ENCODE measurements around the gene RGS2. TPM values are rescaled to one million over a fixed set of nuclear protein-coding genes. Genes with fewer than 3 reads are reported as not detected.
A peak's percentile ranks its signal among the peaks of the same experiment; 100 is the strongest.

Gene RGS2
- total and polyA plus RNA-seq, 2 experiments from 2014 or later = 196 to 283 TPM

GRCh38 chr1:192803501-192803900 is 5.3 kb upstream of the RGS2 start:
- Histone ChIP-seq H3K36me3 (replicated peaks; ENCODE audit: insufficient read depth, low read depth) (no peaks in the 10 kb centered on the region), H3K79me2 (no peaks in the 10 kb centered on the region), H3K27me3 (no peaks in the 10 kb centered on the region), H2AFZ (no peak overlapping the region), H3K4me2 (no peak overlapping the region), H4K20me1 (ENCODE audit: insufficient read depth, poor library complexity, severe bottlenecking) (no peaks in the 10 kb centered on the region), H3K27ac (no peak overlapping the region), H3K9me2 (replicated peaks; ENCODE audit: insufficient read depth) (no peaks in the 10 kb centered on the region), H3K4me3 (no peak overlapping the region), H3K4me1 (ENCODE audit: insufficient read depth) (no peaks in the 10 kb centered on the region), H3K9me3 (ENCODE audit: low read depth) (no peaks in the 10 kb centered on the region)
- DNase-seq (ENCODE audit: low spot score) = no peak
- TF ChIP-seq, protein P1, sequence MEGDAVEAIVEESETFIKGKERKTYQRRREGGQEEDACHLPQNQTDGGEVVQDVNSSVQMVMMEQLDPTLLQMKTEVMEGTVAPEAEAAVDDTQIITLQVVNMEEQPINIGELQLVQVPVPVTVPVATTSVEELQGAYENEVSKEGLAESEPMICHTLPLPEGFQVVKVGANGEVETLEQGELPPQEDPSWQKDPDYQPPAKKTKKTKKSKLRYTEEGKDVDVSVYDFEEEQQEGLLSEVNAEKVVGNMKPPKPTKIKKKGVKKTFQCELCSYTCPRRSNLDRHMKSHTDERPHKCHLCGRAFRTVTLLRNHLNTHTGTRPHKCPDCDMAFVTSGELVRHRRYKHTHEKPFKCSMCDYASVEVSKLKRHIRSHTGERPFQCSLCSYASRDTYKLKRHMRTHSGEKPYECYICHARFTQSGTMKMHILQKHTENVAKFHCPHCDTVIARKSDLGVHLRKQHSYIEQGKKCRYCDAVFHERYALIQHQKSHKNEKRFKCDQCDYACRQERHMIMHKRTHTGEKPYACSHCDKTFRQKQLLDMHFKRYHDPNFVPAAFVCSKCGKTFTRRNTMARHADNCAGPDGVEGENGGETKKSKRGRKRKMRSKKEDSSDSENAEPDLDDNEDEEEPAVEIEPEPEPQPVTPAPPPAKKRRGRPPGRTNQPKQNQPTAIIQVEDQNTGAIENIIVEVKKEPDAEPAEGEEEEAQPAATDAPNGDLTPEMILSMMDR (IDR thresholded peaks at IDR 0.05; ENCODE audit: poor library complexity) = no peak
- TF ChIP-seq EZH2 (IDR thresholded peaks at IDR 0.05; ENCODE audit: borderline replicate concordance) (no peak), EZH2phosphoT487 (IDR thresholded peaks at IDR 0.05; ENCODE audit: low read depth, severe bottlenecking, unreplicated experiment) (no peak)

DNA sequence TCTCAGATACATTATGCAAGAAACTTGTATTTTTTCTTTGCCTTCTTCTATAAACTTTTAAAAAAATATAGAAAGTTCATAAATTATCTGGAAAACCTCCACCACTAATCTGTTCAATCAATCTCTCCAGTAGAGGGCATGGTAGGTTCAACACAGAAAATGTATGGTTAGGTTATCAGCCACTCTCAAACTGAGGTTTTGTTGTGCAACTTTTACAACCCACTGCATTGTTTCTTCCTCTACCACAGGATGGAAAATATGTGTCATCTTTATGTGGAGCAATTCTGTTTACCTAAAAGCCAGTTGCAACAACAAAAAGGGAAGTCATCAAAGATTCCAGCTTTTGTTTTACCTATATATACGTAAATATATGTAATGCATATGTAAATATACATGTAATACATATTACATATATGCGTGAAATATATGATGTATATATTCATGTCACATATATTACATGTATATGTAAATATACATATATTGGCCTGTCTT is 3.0 kb upstream of the RGS2 start:
- Histone ChIP-seq H3K4me3 (no peak overlapping the region), H3K27me3 (no peaks in the 10 kb centered on the region), H3K9me3 (ENCODE audit: low read depth) (no peaks in the 10 kb centered on the region), H3K9me2 (replicated peaks; ENCODE audit: insufficient read depth) (no peaks in the 10 kb centered on the region), H3K79me2 (peaks cover 16% of the 10 kb centered on the region), H3K36me3 (replicated peaks; ENCODE audit: insufficient read depth, low read depth) (peaks cover under 1% of the 10 kb centered on the region), H4K20me1 (ENCODE audit: insufficient read depth, poor library complexity, severe bottlenecking) (peaks cover 14% of the 10 kb centered on the region), H3K4me2 (no peak overlapping the region), H3K4me1 (ENCODE audit: insufficient read depth) (peaks cover 3% of the 10 kb centered on the region), H3K27ac (no peak overlapping the region), H2AFZ (no peak overlapping the region)
- DNase-seq (ENCODE audit: low spot score) = peak; percentile 85
- TF ChIP-seq, protein P1 (IDR thresholded peaks at IDR 0.05; ENCODE audit: poor library complexity) = peak; percentile 80
- TF ChIP-seq EZH2 (IDR thresholded peaks at IDR 0.05; ENCODE audit: borderline replicate concordance) = no peak
- 95% methylated on average over 2 of the region's 2 CpGs for WGBS (ENCODE audit: low lambda C conversion rate, missing lambda C conversion rate)

DNA sequence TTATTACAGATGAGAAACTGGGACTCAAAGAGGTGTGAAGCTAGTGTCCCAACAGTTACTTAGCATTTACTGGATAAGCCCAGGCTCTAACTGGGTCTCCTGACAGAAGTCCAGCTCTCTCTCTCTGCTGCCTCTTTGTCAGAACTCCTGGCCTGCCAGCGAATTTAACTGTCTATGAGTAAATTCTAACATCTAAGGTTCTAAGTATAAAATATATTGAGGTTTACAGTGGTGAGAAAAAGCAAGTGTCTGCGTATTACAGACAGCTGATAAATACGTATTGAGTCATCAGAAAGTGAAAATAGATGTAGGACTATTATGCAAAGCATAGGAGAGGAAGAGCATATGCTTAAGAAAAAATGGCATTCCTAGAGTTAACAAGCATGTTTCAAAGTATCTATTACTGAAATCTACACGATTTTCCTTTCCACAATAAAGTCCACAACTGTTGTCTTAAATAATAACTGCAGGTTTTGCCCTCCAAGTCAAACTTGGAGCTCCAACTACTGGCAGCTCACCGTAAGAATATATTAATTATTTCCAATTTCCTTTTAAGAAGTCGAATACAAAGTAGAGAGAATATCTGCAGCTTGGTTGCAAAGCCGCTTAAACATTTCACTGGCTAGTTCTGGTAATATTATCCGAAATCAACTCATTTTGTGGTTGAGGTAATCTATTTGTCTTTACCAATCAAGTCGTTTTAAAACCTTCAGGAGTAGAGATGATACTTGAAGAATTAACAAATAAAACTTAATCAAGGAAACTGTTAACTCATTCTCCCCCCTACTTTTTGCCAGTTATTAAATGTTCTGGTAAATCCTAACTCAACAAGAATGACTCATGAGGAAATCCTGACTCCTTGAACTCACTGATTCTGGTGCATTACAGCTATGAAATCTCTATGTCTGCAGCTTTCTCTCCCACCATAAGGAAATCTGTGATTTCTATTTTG is 1.4 kb upstream of the RGS2 start:
- DNase-seq (ENCODE audit: low spot score) = peak; percentile 39
- peak overlapping the region; percentile 31 for H3K4me3 ChIP-seq

More for the DNA sequence above, 1.4 kb upstream of the RGS2 start:
- TF ChIP-seq, protein P1 (IDR thresholded peaks at IDR 0.05; ENCODE audit: poor library complexity) = peak; percentile 44
- TF ChIP-seq EZH2 (IDR thresholded peaks at IDR 0.05; ENCODE audit: borderline replicate concordance) = no peak
- no peak for TF ChIP-seq EZH2phosphoT487 (IDR thresholded peaks at IDR 0.05; ENCODE audit: low read depth, severe bottlenecking, unreplicated experiment)
- H3K36me3 ChIP-seq (replicated peaks; ENCODE audit: insufficient read depth, low read depth) = peaks cover 10% of the 10 kb centered on the region
- peaks cover 15% of the 10 kb centered on the region for H3K4me1 ChIP-seq (ENCODE audit: insufficient read depth)
- peak overlapping the region; percentile 90 for H3K27ac ChIP-seq
- H3K9me2 ChIP-seq (replicated peaks; ENCODE audit: insufficient read depth) = no peaks in the 10 kb centered on the region
- H4K20me1 ChIP-seq (ENCODE audit: insufficient read depth, poor library complexity, severe bottlenecking) = peaks cover 14% of the 10 kb centered on the region
- 65% methylated on average over 9 of the region's 9 CpGs for WGBS (ENCODE audit: low lambda C conversion rate, missing lambda C conversion rate)
- H2AFZ ChIP-seq = peak overlapping the region; percentile 62
- no peaks in the 10 kb centered on the region for H3K27me3 ChIP-seq
- H3K4me2 ChIP-seq = peak overlapping the region; percentile 87
- no peaks in the 10 kb centered on the region for H3K9me3 ChIP-seq (ENCODE audit: low read depth)
- peaks cover 20% of the 10 kb centered on the region for H3K79me2 ChIP-seq

Measured in hepatocyte (in vitro differentiated cells).